ENCODE data around the gene SMC3.

SMC3 gene

GRCh38 chr10:110563132-110563531 is 4.4 kb upstream of the SMC3 start:
- no peak for TF ChIP-seq CTCF (IDR thresholded peaks at IDR 0.05; ENCODE audit: extremely low read depth, insufficient read depth, missing control alignments)
- DNase-seq (ENCODE audit: low spot score): no peak
- in situ Hi-C loops (cut with MboI; ENCODE audit: low pct_unique_long_range_greater_than_20kb, low sequenced_read_pairs, unreplicated experiment): loop anchor here (25.0 kb wide), 1 partner anchor 426 kb away; no protein-coding TSS in a partner anchor

- TF ChIP-seq CTCF (IDR thresholded peaks at IDR 0.05; ENCODE audit: extremely low read depth, insufficient read depth, missing control alignments): no peak
- in situ Hi-C loops (cut with MboI; ENCODE audit: low pct_unique_long_range_greater_than_20kb, low sequenced_read_pairs, unreplicated experiment): loop anchor here (25.0 kb wide), 1 partner anchor 429 kb away; no protein-coding TSS in a partner anchor
- DNase-seq (ENCODE audit: low spot score): no peak
These were observed 859 bp upstream of the SMC3 start for GRCh38 chr10:110566472-110567200.

- in situ Hi-C loops (cut with MboI; ENCODE audit: low pct_unique_long_range_greater_than_20kb, low sequenced_read_pairs, unreplicated experiment): loop anchor here (25.0 kb wide), 1 partner anchor 431 kb away; no protein-coding TSS in a partner anchor
- no peak for TF ChIP-seq CTCF (IDR thresholded peaks at IDR 0.05; ENCODE audit: extremely low read depth, insufficient read depth, missing control alignments)
- peak; percentile 19 for DNase-seq (ENCODE audit: low spot score)
These were observed 700 bp downstream of the SMC3 start for GRCh38 chr10:110568055-110568735.

GRCh38 chr10:110569122-110569521 is 1.6 kb downstream of the SMC3 start:
- no peak for TF ChIP-seq CTCF (IDR thresholded peaks at IDR 0.05; ENCODE audit: extremely low read depth, insufficient read depth, missing control alignments)
- in situ Hi-C loops (cut with MboI; ENCODE audit: low pct_unique_long_range_greater_than_20kb, low sequenced_read_pairs, unreplicated experiment): loop anchor here (25.0 kb wide), 1 partner anchor 432 kb away; no protein-coding TSS in a partner anchor
- no peak for DNase-seq (ENCODE audit: low spot score)

- in situ Hi-C loops (cut with MboI; ENCODE audit: low pct_unique_long_range_greater_than_20kb, low sequenced_read_pairs, unreplicated experiment): loop anchor here (25.0 kb wide), 1 partner anchor 432 kb away; no protein-coding TSS in a partner anchor
- no peak for TF ChIP-seq CTCF (IDR thresholded peaks at IDR 0.05; ENCODE audit: extremely low read depth, insufficient read depth, missing control alignments)
These were observed 2.2 kb downstream of the SMC3 start for GRCh38 chr10:110569736-110570135.

GRCh38 chr10:110571093-110571743 is 3.7 kb downstream of the SMC3 start:
- in situ Hi-C loops (cut with MboI; ENCODE audit: low pct_unique_long_range_greater_than_20kb, low sequenced_read_pairs, unreplicated experiment): loop anchor here (25.0 kb wide), 1 partner anchor 434 kb away; no protein-coding TSS in a partner anchor
- no peak for DNase-seq (ENCODE audit: low spot score)
- TF ChIP-seq CTCF (IDR thresholded peaks at IDR 0.05; ENCODE audit: extremely low read depth, insufficient read depth, missing control alignments): no peak

More at GRCh38 chr10:110569736-110570135, 2.2 kb downstream of the SMC3 start:
- DNase-seq (ENCODE audit: low spot score): no peak
